ENCODE results near the gene CCDC192.

Gene CCDC192

DNA sequence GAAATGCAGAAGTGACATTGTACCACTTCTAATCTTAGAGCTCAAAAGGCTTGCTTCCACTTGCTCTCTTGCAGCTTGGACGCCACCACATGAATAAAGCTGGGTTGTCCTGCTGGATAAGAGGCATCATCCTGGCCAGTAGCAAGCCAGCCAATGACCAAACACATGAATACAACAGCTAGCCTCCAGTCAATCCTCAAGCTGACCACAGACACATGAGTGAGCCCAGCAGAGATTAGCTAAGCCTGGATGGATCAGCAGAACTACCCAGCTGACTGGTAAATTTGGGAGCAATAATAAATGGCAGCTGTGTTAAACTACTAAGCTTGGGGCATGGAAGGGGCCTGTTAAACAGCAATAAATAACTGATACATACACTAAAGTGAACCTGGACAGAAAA, 259.3 kb downstream of the CCDC192 start:
- no peak for DNase-seq

DNA sequence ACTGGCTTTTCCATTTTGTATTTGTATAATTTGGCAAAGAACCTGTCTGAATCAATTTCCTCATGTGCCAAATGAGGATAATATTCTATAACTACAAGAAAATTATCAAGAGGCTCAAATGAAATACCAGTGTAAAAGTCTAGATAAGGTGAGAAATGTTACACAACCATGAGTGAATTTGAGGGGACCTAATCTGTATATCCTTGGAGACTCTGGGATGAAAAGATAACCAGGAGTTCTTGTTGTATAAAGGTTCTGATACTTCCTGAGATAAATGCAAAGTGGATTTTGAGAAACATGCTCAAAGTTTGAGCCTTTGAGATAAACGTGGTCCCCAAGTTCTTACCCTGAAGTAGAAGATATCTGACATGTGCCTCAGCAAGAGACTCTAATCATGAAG, 260.0 kb downstream of the CCDC192 start:
- DNase-seq: no peak

DNA sequence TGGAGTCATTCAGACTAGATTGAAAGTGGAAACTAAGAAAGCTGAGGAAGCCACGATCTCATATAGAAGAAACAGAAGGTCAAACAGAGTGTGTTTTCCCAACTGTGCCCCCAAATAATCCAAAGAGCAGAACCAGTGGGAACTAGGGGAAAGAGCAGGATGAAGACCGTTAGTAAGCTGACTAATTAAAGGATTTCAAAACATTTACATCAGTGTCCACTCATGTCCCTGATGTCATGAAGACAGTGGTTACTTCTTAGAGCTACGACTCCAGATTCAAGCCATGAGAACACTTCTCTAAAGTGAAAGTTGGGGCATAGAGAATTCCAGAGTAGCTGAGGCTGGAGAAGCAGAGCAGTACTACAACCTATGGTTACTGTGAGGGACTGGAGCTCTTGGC, 260.7 kb downstream of the CCDC192 start:
- DNase-seq: no peak

DNA sequence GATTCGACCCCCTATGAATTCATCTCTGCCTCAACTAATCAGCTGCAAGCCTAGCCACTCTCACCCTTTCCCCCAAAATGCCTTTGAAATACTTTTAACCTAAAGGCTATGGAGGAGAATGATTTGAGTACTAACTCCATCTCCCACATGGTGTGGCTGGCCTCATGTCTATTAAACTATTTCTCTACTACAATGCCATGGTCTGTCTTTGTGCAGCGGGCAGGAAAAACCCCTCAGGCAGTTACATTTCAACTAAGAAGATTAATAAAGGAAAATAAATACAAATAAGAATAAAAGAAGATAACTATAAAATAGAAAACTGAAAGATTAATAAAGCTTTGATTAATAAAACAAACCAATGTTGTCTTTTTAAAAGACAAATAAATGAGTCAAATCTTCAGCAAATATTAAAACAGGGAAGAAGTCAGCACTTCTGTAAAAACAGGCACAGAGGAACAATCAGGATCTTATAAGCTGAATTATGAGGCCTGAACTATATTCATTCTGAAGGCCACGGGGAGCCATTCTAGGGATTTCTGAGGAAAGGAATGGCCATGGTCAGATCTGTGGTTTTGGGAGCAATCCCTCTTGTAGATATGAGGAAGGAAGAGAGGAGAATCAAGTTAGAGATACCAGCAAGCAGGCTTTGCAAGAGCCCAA, 264.3 kb downstream of the CCDC192 start:
- DNase-seq: no peak

GRCh38 chr5:127967983-127968592, 264.9 kb downstream of the CCDC192 start:
- DNase-seq: no peak

DNA sequence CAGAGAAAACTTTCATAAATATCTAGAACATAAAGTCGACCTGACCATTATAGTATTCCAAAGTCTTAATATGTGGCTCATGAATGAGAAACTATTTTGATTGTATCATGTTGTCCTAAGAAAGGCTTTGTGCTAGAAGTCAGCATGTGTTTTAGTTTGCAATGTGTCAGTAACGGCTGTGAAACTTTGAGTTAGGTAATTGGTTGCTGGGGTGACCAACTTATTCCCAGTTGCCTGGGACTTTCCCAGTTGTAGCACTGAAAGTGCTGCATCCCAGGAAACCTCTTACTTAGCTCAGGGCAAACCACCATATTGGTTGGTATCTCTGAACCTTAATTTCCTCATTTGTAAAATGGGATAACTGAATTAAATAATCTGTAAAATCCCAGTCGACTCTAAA, 265.8 kb downstream of the CCDC192 start:
- no peak for DNase-seq

GRCh38 chr5:127969651-127970050, 266.5 kb downstream of the CCDC192 start:
- DNase-seq: no peak

GRCh38 chr5:127970081-127970480, 266.9 kb downstream of the CCDC192 start:
- DNase-seq: no peak

- DNase-seq: no peak
These were observed 267.7 kb downstream of the CCDC192 start for GRCh38 chr5:127970854-127971425.

GRCh38 chr5:127975961-127976360, 272.8 kb downstream of the CCDC192 start:
- no peak for DNase-seq

GRCh38 chr5:127976525-127976924, 273.3 kb downstream of the CCDC192 start:
- no peak for DNase-seq

- DNase-seq: no peak
These were observed 274.0 kb downstream of the CCDC192 start for GRCh38 chr5:127976991-127977717.

GRCh38 chr5:127978738-127979300, 275.6 kb downstream of the CCDC192 start:
- DNase-seq: no peak

DNA sequence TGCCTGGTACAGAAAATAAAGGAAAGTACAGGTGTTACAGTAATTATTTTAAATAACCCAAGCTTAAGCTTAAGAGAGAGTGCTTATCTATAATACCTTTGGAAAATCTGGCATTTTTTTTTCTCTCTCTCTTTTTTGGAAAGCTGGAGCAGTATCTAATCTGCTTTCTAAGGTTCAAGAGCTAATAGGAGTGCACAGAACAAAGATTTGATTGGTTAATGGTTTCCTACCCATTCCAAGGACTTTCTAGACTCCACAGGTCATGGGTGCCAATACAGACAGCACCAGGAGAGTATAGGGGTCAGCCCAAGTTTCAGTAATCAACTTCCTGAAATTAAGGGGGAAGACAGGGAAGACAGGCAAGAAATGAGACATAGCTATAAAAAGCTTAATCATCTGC, 276.3 kb downstream of the CCDC192 start:
- no peak for DNase-seq

- no peak for DNase-seq
These were observed 277.7 kb downstream of the CCDC192 start for GRCh38 chr5:127980843-127981242.

DNA sequence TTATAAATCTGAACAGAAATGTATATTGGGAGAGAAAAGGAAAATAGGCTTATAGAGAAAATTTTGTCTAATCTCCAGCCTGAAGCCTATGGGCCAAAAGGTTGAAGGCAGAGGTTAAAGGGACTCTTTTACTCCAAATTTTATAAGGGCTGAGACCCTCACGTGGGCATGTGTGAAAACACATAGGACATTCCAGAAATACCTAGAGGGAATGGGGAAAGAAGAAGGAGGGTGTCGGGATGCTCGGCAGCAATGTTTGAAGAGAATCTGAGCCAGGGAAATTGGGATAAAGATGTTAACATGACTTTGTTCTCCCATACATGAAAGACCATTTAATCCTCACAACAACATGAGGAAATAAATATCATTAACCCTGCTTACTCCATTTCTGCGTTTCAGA, 278.3 kb downstream of the CCDC192 start:
- DNase-seq: no peak

DNA sequence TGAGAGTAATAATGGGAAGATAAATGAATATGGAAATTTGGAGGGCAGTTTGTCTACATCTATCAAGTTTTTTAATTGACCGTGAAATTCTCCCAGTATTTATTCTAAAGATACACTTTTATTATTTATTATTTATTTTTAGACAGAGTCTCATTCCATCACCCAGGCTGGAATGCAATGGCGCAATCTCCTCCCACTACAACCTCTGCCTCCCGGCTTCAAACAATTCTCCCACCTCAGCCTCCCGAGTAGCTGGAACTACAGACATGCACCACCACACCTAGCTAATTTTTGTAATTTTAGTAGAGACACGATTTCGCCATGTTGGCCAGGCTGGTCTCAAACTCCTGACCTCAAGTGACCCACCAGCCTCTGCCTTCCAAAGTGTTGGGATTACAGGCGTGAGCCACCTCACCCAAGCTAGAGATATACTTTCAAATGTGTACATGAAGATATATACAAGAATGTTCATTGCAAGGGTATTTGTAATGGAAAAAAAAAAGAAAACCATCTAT, 282.7 kb downstream of the CCDC192 start:
- no peak for DNase-seq

DNA sequence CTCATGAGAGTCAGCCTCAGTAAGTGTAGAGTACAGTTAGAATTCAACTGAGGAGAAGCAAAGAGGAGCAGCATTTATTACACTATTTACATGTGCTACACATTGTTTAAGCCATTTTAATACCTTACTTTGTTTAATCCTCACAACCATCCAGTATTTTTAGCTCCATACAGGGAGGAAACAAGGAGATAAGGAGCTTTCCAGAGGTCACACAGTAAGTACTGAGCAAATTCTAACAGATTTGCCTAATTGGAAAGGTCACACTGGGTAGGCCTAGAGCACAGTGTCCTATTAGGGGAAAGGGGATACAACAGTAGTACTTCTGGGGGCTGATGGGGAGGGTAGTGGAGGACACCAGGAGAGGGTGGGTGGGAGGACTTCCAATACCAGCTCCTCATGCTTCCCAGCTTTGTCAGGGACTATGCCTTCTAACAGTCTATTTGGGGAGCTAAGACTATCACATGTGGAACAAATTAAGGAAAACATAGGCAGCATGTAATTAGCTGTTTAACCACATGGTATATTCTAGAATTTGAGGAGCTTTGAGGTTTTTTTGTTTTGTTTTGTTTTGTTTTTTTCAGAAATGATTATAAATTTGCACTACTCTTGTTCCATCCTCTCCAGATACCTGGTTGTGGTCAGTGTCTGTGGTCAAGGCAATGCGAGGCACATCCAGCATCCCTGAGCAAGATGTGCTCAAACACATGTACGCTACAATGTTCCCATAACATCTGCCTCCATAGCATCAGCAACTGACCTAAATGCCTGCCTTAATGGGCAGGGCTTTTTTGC, 284.4 kb downstream of the CCDC192 start:
- no peak for DNase-seq

- no peak for DNase-seq
These were observed 285.1 kb downstream of the CCDC192 start for GRCh38 chr5:127988146-127988760.
